Effector memory CD4-positive, alpha-beta T cell (primary cell): ENCODE data around the gene NKX6-2.
"Not testable (repeated sequence)": the region's sequence is repeated elsewhere in the genome, so short reads cannot be mapped to it uniquely, and the experiment has no call there.

ENCODE experiments used
- DNase-seq, 3 donors: peaks; one replicate each; pipeline ENCODE4 v3.0.0-alpha.2; 2020
- H3K27ac ChIP-seq: 2 replicates; pipeline ENCODE4 v1.7.0; 2013; ENCODE audit warnings: mild to moderate bottlenecking, low read length, moderate library complexity; ENCODE audit not compliant: insufficient read depth, poor library complexity, severe bottlenecking
- H3K27me3 ChIP-seq: replicated peaks from 2 replicates; pipeline ENCODE4 v1.7.0; 2013; ENCODE audit warnings: mild to moderate bottlenecking, low read length; ENCODE audit not compliant: insufficient read depth, control insufficient read depth, poor library complexity, severe bottlenecking
- H3K36me3 ChIP-seq: 2 replicates; pipeline ENCODE4 v1.7.0; 2013; ENCODE audit warnings: mild to moderate bottlenecking, low read length, moderate library complexity; ENCODE audit not compliant: control insufficient read depth, insufficient read depth
- H3K4me1 ChIP-seq: 2 replicates; pipeline ENCODE4 v1.7.0; 2013; ENCODE audit warnings: low read length, mild to moderate bottlenecking; ENCODE audit not compliant: control insufficient read depth, insufficient read depth, poor library complexity, severe bottlenecking
- H3K4me3 ChIP-seq: 2 replicates; pipeline ENCODE4 v1.7.0; 2013; ENCODE audit warnings: low read length, low read depth, mild to moderate bottlenecking; ENCODE audit not compliant: insufficient read depth, poor library complexity, severe bottlenecking
- H3K9me3 ChIP-seq: 2 replicates; pipeline ENCODE4 v1.7.0; 2013; ENCODE audit warnings: mild to moderate bottlenecking, low read length, moderate library complexity; ENCODE audit not compliant: control insufficient read depth

NKX6-2 gene

GRCh38 chr10:132826524-132827422 lies 40.8 kb upstream of the NKX6-2 start:
- Histone ChIP-seq H3K27ac (no peak overlapping the region), H3K9me3 (no peaks in the 10 kb centered on the region), H3K27me3 (no peaks in the 10 kb centered on the region), H3K4me1 (no peaks in the 10 kb centered on the region), H3K4me3 (no peak overlapping the region), H3K36me3 (no peaks in the 10 kb centered on the region)
- DNase-seq = no peak

- not testable (repeated sequence) for H3K27ac ChIP-seq, H3K9me3 ChIP-seq
These were observed 40.0 kb upstream of the NKX6-2 start for GRCh38 chr10:132825783-132826523.

GRCh38 chr10:132820056-132820455 lies 34.1 kb upstream of the NKX6-2 start:
- H3K27ac ChIP-seq = no peak overlapping the region
- no peaks in the 10 kb centered on the region for H3K9me3 ChIP-seq
- H3K4me1 ChIP-seq = no peaks in the 10 kb centered on the region
- DNase-seq = no peak
- no peaks in the 10 kb centered on the region for H3K27me3 ChIP-seq
- no peak overlapping the region for H3K4me3 ChIP-seq
- no peaks in the 10 kb centered on the region for H3K36me3 ChIP-seq

More at GRCh38 chr10:132825783-132826523, 40.0 kb upstream of the NKX6-2 start:
- H3K4me1 ChIP-seq, H3K36me3 ChIP-seq, H3K4me3 ChIP-seq, DNase-seq, H3K27me3 ChIP-seq: not testable (repeated sequence)

GRCh38 chr10:132817701-132818211 lies 31.8 kb upstream of the NKX6-2 start:
- DNase-seq = no peak
- Histone ChIP-seq H3K27ac (no peak overlapping the region), H3K9me3 (no peaks in the 10 kb centered on the region), H3K36me3 (no peaks in the 10 kb centered on the region), H3K27me3 (peaks cover 2% of the 10 kb centered on the region), H3K4me3 (no peak overlapping the region), H3K4me1 (no peaks in the 10 kb centered on the region)

GRCh38 chr10:132816718-132817117 lies 30.8 kb upstream of the NKX6-2 start:
- Histone ChIP-seq H3K9me3 (no peaks in the 10 kb centered on the region), H3K4me1 (no peaks in the 10 kb centered on the region), H3K4me3 (no peak overlapping the region), H3K27ac (no peak overlapping the region), H3K36me3 (no peaks in the 10 kb centered on the region), H3K27me3 (peaks cover 2% of the 10 kb centered on the region)
- no peak for DNase-seq

GRCh38 chr10:132815168-132815857 lies 29.4 kb upstream of the NKX6-2 start:
- Histone ChIP-seq H3K27me3 (peaks cover 2% of the 10 kb centered on the region), H3K27ac (no peak overlapping the region), H3K36me3 (no peaks in the 10 kb centered on the region), H3K9me3 (no peaks in the 10 kb centered on the region), H3K4me1 (no peaks in the 10 kb centered on the region), H3K4me3 (no peak overlapping the region)
- no peak for DNase-seq

GRCh38 chr10:132814469-132814856 lies 28.5 kb upstream of the NKX6-2 start:
- H3K36me3 ChIP-seq = no peaks in the 10 kb centered on the region
- H3K4me1 ChIP-seq = no peaks in the 10 kb centered on the region
- H3K27me3 ChIP-seq = peaks cover 2% of the 10 kb centered on the region
- no peak for DNase-seq
- no peak overlapping the region for H3K4me3 ChIP-seq
- no peak overlapping the region for H3K27ac ChIP-seq
- no peaks in the 10 kb centered on the region for H3K9me3 ChIP-seq

GRCh38 chr10:132813560-132814468 lies 27.9 kb upstream of the NKX6-2 start:
- Histone ChIP-seq H3K27me3 (peaks cover 2% of the 10 kb centered on the region), H3K4me3 (no peak overlapping the region), H3K9me3 (no peaks in the 10 kb centered on the region), H3K36me3 (no peaks in the 10 kb centered on the region), H3K27ac (no peak overlapping the region), H3K4me1 (no peaks in the 10 kb centered on the region)
- no peak for DNase-seq

GRCh38 chr10:132813001-132813401 lies 27.1 kb upstream of the NKX6-2 start:
- Histone ChIP-seq H3K27me3 (peaks cover 2% of the 10 kb centered on the region), H3K4me3 (no peak overlapping the region), H3K4me1 (no peaks in the 10 kb centered on the region), H3K36me3 (no peaks in the 10 kb centered on the region), H3K9me3 (no peaks in the 10 kb centered on the region), H3K27ac (no peak overlapping the region)
- DNase-seq = no peak
